A549 (cell line): ENCODE data around the gene STARD9. TPM values are rescaled to one million over a fixed set of nuclear protein-coding genes. Genes with fewer than 3 reads are reported as not detected.

Source experiments
- ATAC-seq, 2 experiments: fragments of 200-7000 bp in 1 of 2; fragments of >200 bp in 1 of 2; cut with Nextera tagmentation in 1 of 2; cut with Tn5 transposase in 1 of 2; 3 replicates each; pipeline versions ENCODE4 v1.8.0 to v1.9.1; 2018 to 2020; ENCODE audit warnings: mild to moderate bottlenecking in 1 of 2, moderate library complexity in 1 of 2
- CTCF ChIA-PET: fragments of 300-600 bp; sonication (Branson Sonifier 250); formaldehyde crosslinking; extraction: SDS; loops from one replicate; lab custom pipeline; 2021; ENCODE audit warnings: antibody characterized with exemption, inconsistent platforms; lab: Yijun Ruan, JAX
- POLR2A ChIA-PET: fragments of 350-600 bp; formaldehyde crosslinking; extraction: SDS; loops from one replicate; lab custom pipeline; 2021; ENCODE audit warnings: antibody characterized with exemption, inconsistent platforms; lab: Yijun Ruan, JAX
- DNase-seq, 2 experiments: peaks; one replicate each; pipeline versions ENCODE4 v3.0.0 to v3.0.0-alpha.2; 2011 to 2016; ENCODE audit warnings: low read depth in 1 of 2, low spot score in 1 of 2
- FAIRE-seq: peaks from 2 replicates; lab custom pipeline; 2011; peaks lifted over from hg19 to GRCh38; lab: Jason Lieb, UNC
- H3K27ac ChIP-seq, 2 experiments: fragments of >200 bp; sonication (Bioruptor Twin); formaldehyde crosslinking; 3 replicates each; pipeline ENCODE4 v1.5.1; 2016 to 2017
- H3K4me1 ChIP-seq: fragments of >200 bp; sonication (Bioruptor Twin); formaldehyde crosslinking; 3 replicates; pipeline ENCODE4 v1.6.1; 2016
- H3K4me2 ChIP-seq: fragments of >200 bp; sonication (Bioruptor Twin); formaldehyde crosslinking; 3 replicates; pipeline ENCODE4 v1.6.1; 2016
- H3K4me3 ChIP-seq: fragments of >200 bp; sonication (Bioruptor Twin); formaldehyde crosslinking; 3 replicates; pipeline ENCODE4 v1.5.1; 2016
- H3K9me3 ChIP-seq: fragments of >200 bp; sonication (Bioruptor Twin); formaldehyde crosslinking; 3 replicates; pipeline ENCODE4 v1.6.1; 2016
- BHLHE40 ChIP-seq: IDR thresholded peaks from 2 replicates; pipeline ENCODE4 v1.6.1; 2012; ENCODE audit warnings: low read depth, low read length, inconsistent platforms
- CBX8 ChIP-seq: fragments of 200-600 bp; sonication (generic); IDR thresholded peaks from 2 replicates; pipeline ENCODE4 v1.6.1; 2016
- CEBPB ChIP-seq, 2 experiments: fragments of >200 bp in 1 of 2; sonication (Bioruptor Twin) in 1 of 2; formaldehyde crosslinking in 1 of 2; IDR thresholded peaks; 2 replicates each; pipeline ENCODE4 v1.6.1; 2012 to 2016
- EHMT2 ChIP-seq: fragments of 200-600 bp; sonication (generic); IDR thresholded peaks from 2 replicates; pipeline ENCODE4 v1.6.1; 2016; ENCODE audit warnings: antibody characterized with exemption, low read depth, mild to moderate bottlenecking, moderate library complexity
- ESRRA ChIP-seq: fragments of 150-350 bp; IDR thresholded peaks from 2 replicates; pipeline ENCODE4 v1.6.1; 2014; ENCODE audit warnings: mild to moderate bottlenecking, low read length, borderline replicate concordance
- FOSB ChIP-seq: fragments of 250-450 bp; sonication (Bioruptor Pico); IDR thresholded peaks from 2 replicates; pipeline ENCODE4 v1.5.0; 2020; ENCODE audit warnings: mild to moderate bottlenecking, moderate library complexity
- FOSL2 ChIP-seq, 2 experiments: fragments of 450-650 bp in 1 of 2; fragments of >200 bp in 1 of 2; sonication (Bioruptor Twin) in 1 of 2; formaldehyde crosslinking; IDR thresholded peaks; 2 replicates each; pipeline versions ENCODE4 v1.5.0 to v1.6.1; 2016 to 2020; ENCODE audit warnings: mild to moderate bottlenecking in 1 of 2, moderate library complexity in 1 of 2
- FOXS1 ChIP-seq: fragments of 250-450 bp; sonication (Bioruptor Pico); IDR thresholded peaks from 2 replicates; pipeline ENCODE4 v1.5.0; 2020; ENCODE audit warnings: mild to moderate bottlenecking, moderate library complexity
- HDAC2 ChIP-seq: fragments of 200-600 bp; sonication (generic); IDR thresholded peaks from 2 replicates; pipeline ENCODE4 v1.6.1; 2016
- HEYL ChIP-seq: fragments of 250-450 bp; sonication (Bioruptor Pico); IDR thresholded peaks from 2 replicates; pipeline ENCODE4 v1.8.0; 2021; ENCODE audit warnings: mild to moderate bottlenecking, moderate library complexity
- HOXA7 ChIP-seq: fragments of 250-450 bp; sonication (Bioruptor Pico); IDR thresholded peaks from 2 replicates; pipeline ENCODE4 v1.5.0; 2020; ENCODE audit warnings: mild to moderate bottlenecking, moderate library complexity
- JUN ChIP-seq, 2 experiments: fragments of >200 bp; sonication (Bioruptor Twin); formaldehyde crosslinking; IDR thresholded peaks; 2 replicates in 1 of 2; 3 replicates in 1 of 2; pipeline ENCODE4 v1.6.1; 2016 to 2017
- JUNB ChIP-seq: fragments of >200 bp; sonication (Bioruptor Twin); formaldehyde crosslinking; IDR thresholded peaks from 2 replicates; pipeline ENCODE4 v1.6.1; 2016
- KDM1A ChIP-seq: fragments of 200-600 bp; sonication (generic); IDR thresholded peaks from 2 replicates; pipeline ENCODE4 v1.6.1; 2016; ENCODE audit warnings: low read depth, mild to moderate bottlenecking
- MAZ ChIP-seq: fragments of 150-350 bp; IDR thresholded peaks from 2 replicates; pipeline ENCODE4 v1.6.1; 2014; ENCODE audit warnings: antibody characterized with exemption, low read depth, low read length, borderline replicate concordance
- MYC ChIP-seq: IDR thresholded peaks from 2 replicates; pipeline ENCODE4 v1.6.1; 2012; ENCODE audit warnings: mild to moderate bottlenecking, inconsistent platforms, low read length, improper control_type of control experiment, borderline replicate concordance
- NFE2L2 ChIP-seq: fragments of 150-350 bp; conservative IDR thresholded peaks from 2 replicates; pipeline ENCODE4 v1.6.1; 2014; ENCODE audit warnings: low read length
- NR3C1 ChIP-seq: fragments of >200 bp; sonication (Bioruptor Twin); formaldehyde crosslinking; IDR thresholded peaks from 3 replicates; pipeline ENCODE4 v1.6.1; 2017
- PHF8 ChIP-seq: fragments of 200-600 bp; sonication (generic); IDR thresholded peaks from 2 replicates; pipeline ENCODE4 v1.6.1; 2016; ENCODE audit warnings: low read depth, mild to moderate bottlenecking, antibody characterized with exemption, moderate library complexity, borderline replicate concordance
- POLR2A ChIP-seq: IDR thresholded peaks from 2 replicates; pipeline ENCODE4 v1.6.1; 2012; ENCODE audit warnings: mild to moderate bottlenecking, low read length
- RARB ChIP-seq: fragments of 250-450 bp; sonication (Bioruptor Pico); IDR thresholded peaks from 2 replicates; pipeline ENCODE4 v1.8.0; 2021; ENCODE audit warnings: mild to moderate bottlenecking, moderate library complexity
- RNF2 ChIP-seq: fragments of 200-600 bp; sonication (generic); IDR thresholded peaks from 2 replicates; pipeline ENCODE4 v1.6.1; 2016; ENCODE audit warnings: low read depth, mild to moderate bottlenecking, antibody characterized with exemption, moderate library complexity, borderline replicate concordance
- SMC3 ChIP-seq: fragments of >200 bp; sonication (Bioruptor Twin); formaldehyde crosslinking; IDR thresholded peaks from 3 replicates; pipeline ENCODE4 v1.6.1; 2018; ENCODE audit warnings: inconsistent platforms
- TP53 ChIP-seq: fragments of 250-450 bp; sonication (Bioruptor Pico); IDR thresholded peaks from 2 replicates; pipeline ENCODE4 v1.5.0; 2021; ENCODE audit warnings: mild to moderate bottlenecking, moderate library complexity
- ZC3H11A ChIP-seq: fragments of 450-650 bp; IDR thresholded peaks from 2 replicates; pipeline ENCODE4 v1.6.1; 2014; ENCODE audit warnings: antibody characterized with exemption, mild to moderate bottlenecking
- ZNF302 ChIP-seq: fragments of 250-450 bp; sonication (Bioruptor Pico); IDR thresholded peaks from 2 replicates; pipeline ENCODE4 v1.9.0; 2021; ENCODE audit warnings: inconsistent platforms, mild to moderate bottlenecking, moderate library complexity
- ZSCAN20 ChIP-seq: fragments of 250-450 bp; sonication (Bioruptor Pico); IDR thresholded peaks from 2 replicates; pipeline ENCODE4 v1.8.0; 2022; ENCODE audit warnings: mild to moderate bottlenecking, moderate library complexity
- WGBS: methylation state at CpG from one replicate; pipeline ENCODE4 v1.1.6; 2017; ENCODE audit errors: missing lambda C conversion rate; 5-methylcytosine and 5-hydroxymethylcytosine counted together
- polyA plus RNA-seq, 4 experiments: library from polyadenylated mRNA; depleted of rRNA in 3 of 4; stranded (reverse); fragments of >200 nt; fragmentation: RNase III in 1 of 4; extraction: RNeasy Plus Mini Kit Qiagen cat#74134 plus additional on column Dnase treatment in 1 of 4; gene quantifications; 2 replicates in 3 of 4; 3 replicates in 1 of 4; pipeline ENCODE4 v1.2.3, GENCODE V29; 2011 to 2017
- TF ChIP-seq, protein P1 (sequence below): IDR thresholded peaks from 2 replicates; pipeline ENCODE4 v1.6.1; 2012
- TF ChIP-seq, protein P2 (sequence below): IDR thresholded peaks from 2 replicates; pipeline ENCODE4 v1.6.1; 2012
- TF ChIP-seq, protein P3 (sequence below): fragments of 150-350 bp; IDR thresholded peaks from 2 replicates; pipeline ENCODE4 v1.6.1; 2014; ENCODE audit warnings: low read depth, mild to moderate bottlenecking, low read length
- TF ChIP-seq, protein P4 (sequence below): IDR thresholded peaks from 2 replicates; pipeline ENCODE4 v1.6.1; 2012; ENCODE audit warnings: low read depth, borderline replicate concordance
- TF ChIP-seq, protein P5 (sequence below): fragments of 450-650 bp; IDR thresholded peaks from 2 replicates; pipeline ENCODE4 v1.6.1; 2014; ENCODE audit warnings: antibody characterized with exemption

The STARD9 gene
- polyA plus RNA-seq, 2 of the 4 experiments (the other 2 are of a cell fraction) = 1.2 TPM

DNA sequence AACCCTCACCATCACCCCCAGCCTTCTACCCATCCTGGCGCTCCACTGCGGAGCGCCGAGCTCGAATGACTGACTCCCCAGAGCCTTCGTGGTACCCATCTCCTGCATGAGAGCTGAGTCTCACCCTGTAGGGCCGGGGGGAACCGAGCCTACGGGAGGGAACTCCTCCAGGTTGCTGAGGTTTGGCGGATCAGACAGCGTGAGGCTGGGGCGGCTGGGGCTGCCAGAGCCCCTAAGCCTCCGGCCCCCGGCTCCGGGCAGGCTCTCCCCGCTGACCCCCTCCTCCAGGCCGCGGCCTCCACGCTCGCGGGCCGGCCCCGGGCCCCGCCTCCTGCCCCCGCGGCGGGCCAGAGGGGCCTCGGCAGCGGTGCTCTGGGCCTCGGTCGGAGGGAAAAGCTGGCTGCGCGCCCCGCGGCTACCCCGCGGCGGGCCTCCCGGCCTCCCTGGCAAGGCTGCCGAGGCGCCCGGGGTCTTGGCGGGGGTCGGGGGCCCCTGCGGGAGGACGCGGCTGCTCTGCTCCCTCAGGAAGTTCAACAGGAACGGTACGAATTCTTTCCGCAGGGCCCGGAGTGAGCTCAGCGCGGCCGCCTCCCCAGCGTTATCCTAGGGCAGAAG lies 160.9 kb downstream of the STARD9 start:
- Histone ChIP-seq H3K9me3 (no peaks in the 10 kb centered on the region), H3K4me1 (peaks cover 10% of the 10 kb centered on the region), H3K4me2 (peak overlapping the region; percentile 97), H3K4me3 (peak overlapping the region; percentile 99), H3K27ac (peak overlapping the region; percentile 75 to 92)
- POLR2A ChIA-PET = no interaction called here
- WGBS = 51% methylated on average over 7 of the region's 55 CpGs
- FAIRE-seq (no peak), DNase-seq (peak in 1 of 2 experiments; percentile 8)
- TF ChIP-seq NFE2L2 (no peak), SMC3 (no peak), BHLHE40 (no peak), MYC (no peak), ZNF302 (CRISPR knock-in tag) (no peak), HEYL (no peak), POLR2A (no peak), CBX8 (no peak), RNF2 (no peak), FOXS1 (no peak), CEBPB (IDR thresholded peaks at IDR 0.05) (no peak), HDAC2 (no peak), FOSL2 (IDR thresholded peaks at IDR 0.05) (no peak), FOSL2 (CRISPR knock-in tag; IDR thresholded peaks at IDR 0.05) (no peak), EHMT2 (no peak), KDM1A (no peak)
- TF ChIP-seq, protein P1, sequence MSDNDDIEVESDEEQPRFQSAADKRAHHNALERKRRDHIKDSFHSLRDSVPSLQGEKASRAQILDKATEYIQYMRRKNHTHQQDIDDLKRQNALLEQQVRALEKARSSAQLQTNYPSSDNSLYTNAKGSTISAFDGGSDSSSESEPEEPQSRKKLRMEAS = no peak
- TF ChIP-seq, protein P2, sequence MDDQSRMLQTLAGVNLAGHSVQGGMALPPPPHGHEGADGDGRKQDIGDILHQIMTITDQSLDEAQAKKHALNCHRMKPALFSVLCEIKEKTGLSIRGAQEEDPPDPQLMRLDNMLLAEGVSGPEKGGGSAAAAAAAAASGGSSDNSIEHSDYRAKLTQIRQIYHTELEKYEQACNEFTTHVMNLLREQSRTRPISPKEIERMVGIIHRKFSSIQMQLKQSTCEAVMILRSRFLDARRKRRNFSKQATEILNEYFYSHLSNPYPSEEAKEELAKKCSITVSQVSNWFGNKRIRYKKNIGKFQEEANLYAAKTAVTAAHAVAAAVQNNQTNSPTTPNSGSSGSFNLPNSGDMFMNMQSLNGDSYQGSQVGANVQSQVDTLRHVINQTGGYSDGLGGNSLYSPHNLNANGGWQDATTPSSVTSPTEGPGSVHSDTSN = no peak
- TF ChIP-seq, protein P3, sequence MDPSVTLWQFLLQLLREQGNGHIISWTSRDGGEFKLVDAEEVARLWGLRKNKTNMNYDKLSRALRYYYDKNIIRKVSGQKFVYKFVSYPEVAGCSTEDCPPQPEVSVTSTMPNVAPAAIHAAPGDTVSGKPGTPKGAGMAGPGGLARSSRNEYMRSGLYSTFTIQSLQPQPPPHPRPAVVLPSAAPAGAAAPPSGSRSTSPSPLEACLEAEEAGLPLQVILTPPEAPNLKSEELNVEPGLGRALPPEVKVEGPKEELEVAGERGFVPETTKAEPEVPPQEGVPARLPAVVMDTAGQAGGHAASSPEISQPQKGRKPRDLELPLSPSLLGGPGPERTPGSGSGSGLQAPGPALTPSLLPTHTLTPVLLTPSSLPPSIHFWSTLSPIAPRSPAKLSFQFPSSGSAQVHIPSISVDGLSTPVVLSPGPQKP = no peak
- TF ChIP-seq, all 56 proteins: peak for 0
- peak; percentile 20 to 23; a peak in 1 of 6 replicates for ATAC-seq
- CTCF ChIA-PET = interaction anchor here (1.1 to 3.8 kb wide), 3 partner anchors 19 to 190 kb away, joined by 3 to 39 read pairs (median 4); no protein-coding TSS in a partner anchor

DNA sequence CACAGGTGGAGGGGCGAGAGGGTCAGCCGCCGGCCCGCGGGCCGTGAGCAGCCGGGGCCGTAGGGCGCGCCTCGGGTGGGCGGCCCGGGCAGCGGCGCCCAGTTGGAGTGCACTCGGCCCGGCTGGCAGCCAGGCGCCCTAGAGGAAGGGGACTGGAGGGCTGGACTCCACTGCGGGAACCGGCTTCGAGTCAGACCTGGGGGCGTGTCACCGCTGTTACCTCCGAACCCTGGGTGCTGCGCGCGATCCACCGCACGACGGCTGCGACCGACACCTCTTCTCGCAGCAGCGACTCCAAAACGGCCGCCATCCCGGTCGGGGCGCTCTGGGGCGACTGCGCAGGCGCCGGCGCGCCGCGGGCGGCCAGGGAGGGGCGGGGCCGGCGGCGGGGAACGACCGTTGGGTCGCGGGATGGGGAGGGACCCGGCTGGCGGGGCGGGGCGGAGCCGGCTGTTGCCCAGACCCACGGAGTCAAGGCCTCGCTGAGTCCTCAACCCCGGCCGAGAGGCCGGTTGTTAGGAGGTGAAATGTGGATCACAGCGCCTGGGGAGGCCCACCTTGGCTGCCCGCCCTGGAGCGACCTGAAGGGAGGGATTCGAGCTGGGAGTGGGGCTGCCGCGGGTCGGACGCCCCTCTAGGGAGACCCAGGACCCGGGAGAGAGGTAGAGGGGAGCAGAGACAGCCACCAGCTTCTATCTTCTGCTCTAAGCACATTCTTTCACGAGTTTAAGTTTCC lies 161.6 kb downstream of the STARD9 start, which contains the start of gene CDAN1:
CDAN1 (minus strand) TSS at position 336 of the 736 bp plus-strand sequence; CDS start at position 310, 26 bp downstream.
- H3K4me3 ChIP-seq = peak within 1 kb of the TSS; percentile 99
- peak; percentile 69 to 89 for DNase-seq
- H3K27ac ChIP-seq = peak within 1 kb of the TSS; percentile 75 to 92
- 2% methylated on average over 24 of the region's 76 CpGs for WGBS
- ChIA-PET POLR2A (no interaction called here), CTCF (interaction anchor here (0.6 to 3.8 kb wide), 12 partner anchors 14 to 549 kb away, joined by 3 to 39 read pairs (median 4); no protein-coding TSS in a partner anchor)
- no peaks in the 10 kb centered on the region for H3K9me3 ChIP-seq
- H3K4me1 ChIP-seq = peaks cover 10% of the 10 kb centered on the region
- H3K4me2 ChIP-seq = peak within 1 kb of the TSS; percentile 97
- ATAC-seq = peak; percentile 97
- no peak for FAIRE-seq
- no peak for TF ChIP-seq NR3C1
- no peak for TF ChIP-seq MAZ
- no peak for TF ChIP-seq ESRRA
- no peak for TF ChIP-seq FOXS1
- no peak for TF ChIP-seq FOSL2 (IDR thresholded peaks at IDR 0.05)
- no peak for TF ChIP-seq FOSL2 (CRISPR knock-in tag; IDR thresholded peaks at IDR 0.05)
- no peak for TF ChIP-seq RARB
- TF ChIP-seq EHMT2 = no peak
- no peak for TF ChIP-seq ZC3H11A
- 0 out of 2 replicates have a peak, but pooled peaks have one; percentile 16 for TF ChIP-seq PHF8
- peak; percentile 76 for TF ChIP-seq POLR2A
- TF ChIP-seq HOXA7 = no peak
- no peak for TF ChIP-seq CBX8
- TF ChIP-seq FOSB (CRISPR knock-in tag) = no peak
- TF ChIP-seq, protein P4, sequence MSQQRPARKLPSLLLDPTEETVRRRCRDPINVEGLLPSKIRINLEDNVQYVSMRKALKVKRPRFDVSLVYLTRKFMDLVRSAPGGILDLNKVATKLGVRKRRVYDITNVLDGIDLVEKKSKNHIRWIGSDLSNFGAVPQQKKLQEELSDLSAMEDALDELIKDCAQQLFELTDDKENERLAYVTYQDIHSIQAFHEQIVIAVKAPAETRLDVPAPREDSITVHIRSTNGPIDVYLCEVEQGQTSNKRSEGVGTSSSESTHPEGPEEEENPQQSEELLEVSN = no peak
- TF ChIP-seq JUNB = no peak
- TF ChIP-seq, protein P5, sequence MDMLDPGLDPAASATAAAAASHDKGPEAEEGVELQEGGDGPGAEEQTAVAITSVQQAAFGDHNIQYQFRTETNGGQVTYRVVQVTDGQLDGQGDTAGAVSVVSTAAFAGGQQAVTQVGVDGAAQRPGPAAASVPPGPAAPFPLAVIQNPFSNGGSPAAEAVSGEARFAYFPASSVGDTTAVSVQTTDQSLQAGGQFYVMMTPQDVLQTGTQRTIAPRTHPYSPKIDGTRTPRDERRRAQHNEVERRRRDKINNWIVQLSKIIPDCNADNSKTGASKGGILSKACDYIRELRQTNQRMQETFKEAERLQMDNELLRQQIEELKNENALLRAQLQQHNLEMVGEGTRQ = no peak
- TF ChIP-seq HEYL = no peak
- TF ChIP-seq TP53 (CRISPR knock-in tag) = no peak
- peak in 1 of 2 experiments; percentile 29; a peak in 1 of 5 replicates for TF ChIP-seq JUN (IDR thresholded peaks at IDR 0.05)
- TF ChIP-seq ZSCAN20 (CRISPR knock-in tag) = no peak
- TF ChIP-seq, protein P1 = peak; percentile 29; the same call in 1 of the 2 replicates
- no peak for TF ChIP-seq ZNF302 (CRISPR knock-in tag)
